AG10803 (cell line): ENCODE data around the gene COQ7.

ENCODE experiments used
- DNase-seq: peaks from one replicate; pipeline ENCODE4 v3.0.0; 2010; ENCODE audit warnings: low read depth
- H3K4me3 ChIP-seq: 2 replicates; pipeline ENCODE4 v1.5.1; 2011; ENCODE audit warnings: mild to moderate bottlenecking, low read length, control low read depth
- CTCF ChIP-seq: conservative IDR thresholded peaks from 2 replicates; pipeline ENCODE4 v1.5.1; 2011; ENCODE audit warnings: mild to moderate bottlenecking, low read length, control low read depth, inconsistent platforms

The COQ7 gene

GRCh38 chr16:19104607-19105006 is 37.2 kb downstream of the COQ7 start:
- no peak for DNase-seq
- no peak for TF ChIP-seq CTCF
- no peak overlapping the region for H3K4me3 ChIP-seq

- TF ChIP-seq CTCF = no peak
- H3K4me3 ChIP-seq = no peak overlapping the region
- DNase-seq = no peak
Measured at GRCh38 chr16:19105131-19105530, 37.7 kb downstream of the COQ7 start.

GRCh38 chr16:19105891-19106624 is 38.6 kb downstream of the COQ7 start:
- DNase-seq = no peak
- H3K4me3 ChIP-seq = no peak overlapping the region
- TF ChIP-seq CTCF = no peak

GRCh38 chr16:19106625-19107020 is 39.2 kb downstream of the COQ7 start:
- DNase-seq = no peak
- H3K4me3 ChIP-seq = no peak overlapping the region
- TF ChIP-seq CTCF = no peak

GRCh38 chr16:19108409-19109287 is 41.2 kb downstream of the COQ7 start:
- no peak overlapping the region for H3K4me3 ChIP-seq
- DNase-seq = no peak
- no peak for TF ChIP-seq CTCF

GRCh38 chr16:19109288-19109664 is 41.9 kb downstream of the COQ7 start:
- no peak overlapping the region for H3K4me3 ChIP-seq
- no peak for DNase-seq
- no peak for TF ChIP-seq CTCF
